RWPE2 (cell line): Measurements from ENCODE around the gene DPF3.

Source experiments
- ATAC-seq: fragments of 200-7000 bp; cut with Tn5 transposase; 3 replicates; pipeline ENCODE4 v1.9.1; 2021; ENCODE audit warnings: low read depth
- DNase-seq: peaks from one replicate; pipeline ENCODE4 v3.0.0-alpha.2; 2020; ENCODE audit warnings: low spot score
- H3K27ac ChIP-seq: fragments of 450-650 bp; 2 replicates; pipeline ENCODE4 v1.5.1; 2017; ENCODE audit warnings: mild to moderate bottlenecking; ENCODE audit not compliant: poor library complexity, severe bottlenecking
- H3K27me3 ChIP-seq: fragments of 250-450 bp; sonication (Bioruptor Pico); 2 replicates; pipeline ENCODE4 v1.5.1; 2021; ENCODE audit warnings: mild to moderate bottlenecking, moderate library complexity; ENCODE audit not compliant: insufficient read depth, poor library complexity, severe bottlenecking
- H3K36me3 ChIP-seq: fragments of 250-450 bp; sonication (Bioruptor Pico); 2 replicates; pipeline ENCODE4 v1.5.1; 2020; ENCODE audit warnings: low read depth, mild to moderate bottlenecking, moderate library complexity
- H3K4me1 ChIP-seq: fragments of 250-450 bp; sonication (Bioruptor Pico); 2 replicates; pipeline ENCODE4 v1.5.1; 2021; ENCODE audit warnings: mild to moderate bottlenecking, moderate library complexity; ENCODE audit not compliant: insufficient read depth, poor library complexity, severe bottlenecking
- H3K4me3 ChIP-seq: fragments of 250-450 bp; sonication (Bioruptor Pico); 2 replicates; pipeline ENCODE4 v1.5.1; 2021; ENCODE audit warnings: mild to moderate bottlenecking, moderate library complexity; ENCODE audit not compliant: severe bottlenecking
- H3K9me3 ChIP-seq: fragments of 250-450 bp; sonication (Bioruptor Pico); 2 replicates; pipeline ENCODE4 v1.5.1; 2021; ENCODE audit warnings: mild to moderate bottlenecking, moderate library complexity; ENCODE audit not compliant: severe bottlenecking
- CTCF ChIP-seq: fragments of 450-650 bp; IDR thresholded peaks from one replicate; pipeline ENCODE4 v1.5.1; 2017; ENCODE audit warnings: mild to moderate bottlenecking, moderate library complexity; ENCODE audit not compliant: poor library complexity, severe bottlenecking

The DPF3 gene

GRCh38 chr14:72893636-72894322, at the start of gene DPF3:
TSS of gene DPF3 (minus strand) at chr14:72894101. CDS start at chr14:72894088, 13 bp downstream.
- ATAC-seq = peak; percentile 96
- H3K27me3 ChIP-seq = peaks cover 34% of the 10 kb centered on the region

GRCh38 chr14:72942934-72943333, 49.0 kb upstream of the DPF3 start:
- TF ChIP-seq CTCF = no peak
- H3K9me3 ChIP-seq = no peaks in the 10 kb centered on the region
- H3K27me3 ChIP-seq = no peaks in the 10 kb centered on the region
- ATAC-seq = no peak
- H3K36me3 ChIP-seq = peaks cover 50% of the 10 kb centered on the region
- no peaks in the 10 kb centered on the region for H3K4me1 ChIP-seq
- no peak overlapping the region for H3K27ac ChIP-seq
- DNase-seq = no peak
- H3K4me3 ChIP-seq = no peak overlapping the region

More at GRCh38 chr14:72893636-72894322, at the start of gene DPF3:
- peak within 1 kb of the TSS; percentile 55 for H3K4me3 ChIP-seq
- no peak within 1 kb of the TSS for H3K27ac ChIP-seq
- peak; percentile 99 for DNase-seq
- no peaks in the 10 kb centered on the region for H3K4me1 ChIP-seq
- TF ChIP-seq CTCF = no peak
- H3K9me3 ChIP-seq = no peaks in the 10 kb centered on the region
- H3K36me3 ChIP-seq = no peaks in the 10 kb centered on the region

- no peak for TF ChIP-seq CTCF
- H3K36me3 ChIP-seq = peaks cover 48% of the 10 kb centered on the region
- no peak overlapping the region for H3K4me3 ChIP-seq
- H3K9me3 ChIP-seq = no peaks in the 10 kb centered on the region
- DNase-seq = no peak
- no peak overlapping the region for H3K27ac ChIP-seq
- no peaks in the 10 kb centered on the region for H3K4me1 ChIP-seq
- H3K27me3 ChIP-seq = no peaks in the 10 kb centered on the region
- no peak for ATAC-seq
These were observed 47.5 kb upstream of the DPF3 start for GRCh38 chr14:72941286-72941985.

GRCh38 chr14:72939630-72940029, 45.7 kb upstream of the DPF3 start:
- Histone ChIP-seq H3K27ac (no peak overlapping the region), H3K4me3 (no peak overlapping the region), H3K4me1 (no peaks in the 10 kb centered on the region), H3K27me3 (no peaks in the 10 kb centered on the region), H3K36me3 (peaks cover 48% of the 10 kb centered on the region), H3K9me3 (no peaks in the 10 kb centered on the region)
- no peak for TF ChIP-seq CTCF
- DNase-seq (no peak), ATAC-seq (no peak)

GRCh38 chr14:72932893-72933292, 39.0 kb upstream of the DPF3 start:
- Histone ChIP-seq H3K27ac (no peak overlapping the region), H3K9me3 (no peaks in the 10 kb centered on the region), H3K36me3 (peaks cover 1% of the 10 kb centered on the region; the same call in 1 of the 2 replicates), H3K27me3 (no peaks in the 10 kb centered on the region), H3K4me3 (no peak overlapping the region), H3K4me1 (no peaks in the 10 kb centered on the region)
- TF ChIP-seq CTCF = no peak
- DNase-seq = no peak
- ATAC-seq = no peak
